ENCODE results near the gene SESN3. TPM values are rescaled to one million over a fixed set of nuclear protein-coding genes. Genes with fewer than 3 reads are reported as not detected.

SESN3 gene
- polyA plus RNA-seq (9.4 and 11.1 TPM in 2 replicates), polyA minus RNA-seq (36.5 and 43.1 TPM in 2 replicates)

DNA sequence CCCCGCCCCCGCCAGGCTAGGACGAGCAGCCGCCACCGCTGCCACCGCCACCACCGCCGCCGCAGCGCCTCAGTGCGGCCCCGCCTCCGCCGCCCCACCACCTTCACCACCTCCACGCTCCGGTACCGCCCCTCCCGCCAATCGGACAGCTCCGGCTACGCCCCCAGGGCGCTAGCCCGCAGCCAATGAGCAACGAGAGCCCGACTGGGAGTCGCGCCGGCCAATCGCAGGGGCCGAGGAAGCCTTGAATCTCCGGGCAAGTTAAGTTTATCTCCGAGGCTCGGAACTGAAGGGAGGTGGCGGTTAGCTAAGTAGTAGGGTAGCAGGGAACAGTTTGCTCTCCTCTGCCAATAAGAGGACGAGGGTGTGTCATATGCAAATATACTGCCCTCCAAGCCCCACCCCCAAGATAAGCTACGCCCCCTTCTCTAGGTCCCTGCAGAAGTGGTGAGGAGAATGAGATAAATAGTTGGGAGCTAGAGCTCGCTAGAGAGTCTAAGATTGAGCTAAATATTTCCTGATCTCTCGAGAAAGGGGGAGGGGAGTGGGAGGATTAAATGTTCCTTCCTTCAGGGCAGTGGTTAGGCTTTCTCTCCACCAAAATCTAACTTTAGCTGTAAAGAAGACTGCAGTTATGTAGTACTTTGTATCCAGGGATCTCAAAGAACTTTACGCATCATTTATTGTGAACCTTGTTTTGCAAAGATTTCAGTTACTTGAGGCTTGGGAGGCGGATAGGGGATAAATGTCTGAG, at the start of gene SESN3:
TSS of gene SESN3 (minus strand) at position 76 of the 754 bp plus-strand sequence. CDS start 342 bp downstream, outside the sequence.
- no peaks in the 10 kb centered on the region for H3K9me3 ChIP-seq (ENCODE audit: low read length)
- H3K27ac ChIP-seq (ENCODE audit: low read length): peak within 1 kb of the TSS; percentile 67
- peak within 1 kb of the TSS; percentile 42 for H2AFZ ChIP-seq (ENCODE audit: low read depth, low read length)
- H3K79me2 ChIP-seq (replicated peaks; ENCODE audit: insufficient read depth, low read length): peaks cover 31% of the 10 kb centered on the region
- peaks cover 7% of the 10 kb centered on the region for H3F3A ChIP-seq (ENCODE audit: insufficient read depth, low read length, poor library complexity, severe bottlenecking)
- H3K9me2 ChIP-seq (ENCODE audit: insufficient read depth, low read length): no peaks in the 10 kb centered on the region
- H3K9ac ChIP-seq (ENCODE audit: low read length): peak within 1 kb of the TSS; percentile 69
- H3K27me3 ChIP-seq (ENCODE audit: insufficient read depth, low read depth, low read length): no peaks in the 10 kb centered on the region
- peak within 1 kb of the TSS; percentile 90 for H3K4me2 ChIP-seq (ENCODE audit: low read length)
- no peaks in the 10 kb centered on the region for H3K36me3 ChIP-seq (ENCODE audit: insufficient read depth, low read length)
- no peaks in the 10 kb centered on the region for H4K20me1 ChIP-seq (ENCODE audit: insufficient read depth)
- TF ChIP-seq, protein P1, sequence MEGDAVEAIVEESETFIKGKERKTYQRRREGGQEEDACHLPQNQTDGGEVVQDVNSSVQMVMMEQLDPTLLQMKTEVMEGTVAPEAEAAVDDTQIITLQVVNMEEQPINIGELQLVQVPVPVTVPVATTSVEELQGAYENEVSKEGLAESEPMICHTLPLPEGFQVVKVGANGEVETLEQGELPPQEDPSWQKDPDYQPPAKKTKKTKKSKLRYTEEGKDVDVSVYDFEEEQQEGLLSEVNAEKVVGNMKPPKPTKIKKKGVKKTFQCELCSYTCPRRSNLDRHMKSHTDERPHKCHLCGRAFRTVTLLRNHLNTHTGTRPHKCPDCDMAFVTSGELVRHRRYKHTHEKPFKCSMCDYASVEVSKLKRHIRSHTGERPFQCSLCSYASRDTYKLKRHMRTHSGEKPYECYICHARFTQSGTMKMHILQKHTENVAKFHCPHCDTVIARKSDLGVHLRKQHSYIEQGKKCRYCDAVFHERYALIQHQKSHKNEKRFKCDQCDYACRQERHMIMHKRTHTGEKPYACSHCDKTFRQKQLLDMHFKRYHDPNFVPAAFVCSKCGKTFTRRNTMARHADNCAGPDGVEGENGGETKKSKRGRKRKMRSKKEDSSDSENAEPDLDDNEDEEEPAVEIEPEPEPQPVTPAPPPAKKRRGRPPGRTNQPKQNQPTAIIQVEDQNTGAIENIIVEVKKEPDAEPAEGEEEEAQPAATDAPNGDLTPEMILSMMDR (IDR thresholded peaks at IDR 0.05; ENCODE audit: poor library complexity, severe bottlenecking): peak; percentile 42
- TF ChIP-seq EZH2 (IDR thresholded peaks at IDR 0.05; ENCODE audit: borderline replicate concordance, insufficient read depth, low read length, poor library complexity, severe bottlenecking) (no peak), MXI1 (conservative IDR thresholded peaks at IDR 0.05; ENCODE audit: poor library complexity, severe bottlenecking) (no peak), REST (IDR thresholded peaks at IDR 0.05; ENCODE audit: borderline replicate concordance) (no peak), SMC3 (conservative IDR thresholded peaks at IDR 0.05; ENCODE audit: poor library complexity) (no peak), RAD21 (conservative IDR thresholded peaks at IDR 0.05) (peak; percentile 49), EP300 (conservative IDR thresholded peaks at IDR 0.05; ENCODE audit: poor library complexity, severe bottlenecking) (peak; percentile 60), TAF1 (IDR thresholded peaks at IDR 0.05; ENCODE audit: low read depth) (no peak), POLR2AphosphoS5 (IDR thresholded peaks at IDR 0.05) (peak; percentile 93)
- peak within 1 kb of the TSS; percentile 81 for H3K4me3 ChIP-seq (ENCODE audit: low read length)

- H3K9me2 ChIP-seq (ENCODE audit: insufficient read depth, low read length): no peaks in the 10 kb centered on the region
- no peaks in the 10 kb centered on the region for H4K20me1 ChIP-seq (ENCODE audit: insufficient read depth)
- no peak overlapping the region for H2AFZ ChIP-seq (ENCODE audit: low read depth, low read length)
- H3K4me3 ChIP-seq (ENCODE audit: low read length): no peak overlapping the region
- no peaks in the 10 kb centered on the region for H3F3A ChIP-seq (ENCODE audit: insufficient read depth, low read length, poor library complexity, severe bottlenecking)
- H3K27me3 ChIP-seq (ENCODE audit: insufficient read depth, low read depth, low read length): no peaks in the 10 kb centered on the region
- no peaks in the 10 kb centered on the region for H3K79me2 ChIP-seq (replicated peaks; ENCODE audit: insufficient read depth, low read length)
- H3K27ac ChIP-seq (ENCODE audit: low read length): no peak overlapping the region
- H3K4me2 ChIP-seq (ENCODE audit: low read length): no peak overlapping the region
- H3K36me3 ChIP-seq (ENCODE audit: insufficient read depth, low read length): no peaks in the 10 kb centered on the region
- H3K9me3 ChIP-seq (ENCODE audit: low read length): no peaks in the 10 kb centered on the region
- TF ChIP-seq MXI1 (conservative IDR thresholded peaks at IDR 0.05; ENCODE audit: poor library complexity, severe bottlenecking) (no peak), EP300 (conservative IDR thresholded peaks at IDR 0.05; ENCODE audit: poor library complexity, severe bottlenecking) (no peak), REST (IDR thresholded peaks at IDR 0.05; ENCODE audit: borderline replicate concordance) (no peak), TAF1 (IDR thresholded peaks at IDR 0.05; ENCODE audit: low read depth) (no peak), SMC3 (conservative IDR thresholded peaks at IDR 0.05; ENCODE audit: poor library complexity) (no peak), EZH2 (IDR thresholded peaks at IDR 0.05; ENCODE audit: borderline replicate concordance, insufficient read depth, low read length, poor library complexity, severe bottlenecking) (no peak), RAD21 (conservative IDR thresholded peaks at IDR 0.05) (no peak), POLR2AphosphoS5 (IDR thresholded peaks at IDR 0.05) (no peak)
- TF ChIP-seq, protein P1 (IDR thresholded peaks at IDR 0.05; ENCODE audit: poor library complexity, severe bottlenecking): no peak
- H3K9ac ChIP-seq (ENCODE audit: low read length): no peak overlapping the region
Measured at GRCh38 chr11:95279921-95280868, 49.2 kb upstream of the SESN3 start.
